ENCODE data around the gene HBG2.

HBG2 gene

GRCh38 chr11:5267033-5267563, 12.5 kb upstream of the HBG2 start:
- no peaks in the 10 kb centered on the region for H3K27me3 ChIP-seq (ENCODE audit: insufficient read depth, low read depth)
- H3K36me3 ChIP-seq (ENCODE audit: insufficient read depth) = no peaks in the 10 kb centered on the region
- no peak overlapping the region for H3K4me3 ChIP-seq (IDR thresholded peaks at IDR 0.05; ENCODE audit: insufficient read depth, low read depth, low read length)
- no peak overlapping the region for H3K9ac ChIP-seq
- no peak overlapping the region for H3K27ac ChIP-seq
- H3K79me2 ChIP-seq (ENCODE audit: insufficient read depth, low read depth) = no peaks in the 10 kb centered on the region
- H4K20me1 ChIP-seq (ENCODE audit: insufficient read depth) = no peaks in the 10 kb centered on the region
- H3K4me2 ChIP-seq = no peak overlapping the region
- no peaks in the 10 kb centered on the region for H3K4me1 ChIP-seq (ENCODE audit: low read depth, poor library complexity, severe bottlenecking)
- TF ChIP-seq, protein P1, sequence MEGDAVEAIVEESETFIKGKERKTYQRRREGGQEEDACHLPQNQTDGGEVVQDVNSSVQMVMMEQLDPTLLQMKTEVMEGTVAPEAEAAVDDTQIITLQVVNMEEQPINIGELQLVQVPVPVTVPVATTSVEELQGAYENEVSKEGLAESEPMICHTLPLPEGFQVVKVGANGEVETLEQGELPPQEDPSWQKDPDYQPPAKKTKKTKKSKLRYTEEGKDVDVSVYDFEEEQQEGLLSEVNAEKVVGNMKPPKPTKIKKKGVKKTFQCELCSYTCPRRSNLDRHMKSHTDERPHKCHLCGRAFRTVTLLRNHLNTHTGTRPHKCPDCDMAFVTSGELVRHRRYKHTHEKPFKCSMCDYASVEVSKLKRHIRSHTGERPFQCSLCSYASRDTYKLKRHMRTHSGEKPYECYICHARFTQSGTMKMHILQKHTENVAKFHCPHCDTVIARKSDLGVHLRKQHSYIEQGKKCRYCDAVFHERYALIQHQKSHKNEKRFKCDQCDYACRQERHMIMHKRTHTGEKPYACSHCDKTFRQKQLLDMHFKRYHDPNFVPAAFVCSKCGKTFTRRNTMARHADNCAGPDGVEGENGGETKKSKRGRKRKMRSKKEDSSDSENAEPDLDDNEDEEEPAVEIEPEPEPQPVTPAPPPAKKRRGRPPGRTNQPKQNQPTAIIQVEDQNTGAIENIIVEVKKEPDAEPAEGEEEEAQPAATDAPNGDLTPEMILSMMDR (conservative IDR thresholded peaks at IDR 0.05; ENCODE audit: low read depth, low read length) = no peak
- no peak overlapping the region for H2AFZ ChIP-seq (ENCODE audit: low read depth)

GRCh38 chr11:5266609-5267008, 12.0 kb upstream of the HBG2 start:
- Histone ChIP-seq H3K4me1 (ENCODE audit: low read depth, poor library complexity, severe bottlenecking) (no peaks in the 10 kb centered on the region), H3K9ac (no peak overlapping the region), H3K27ac (no peak overlapping the region), H3K4me2 (no peak overlapping the region), H3K79me2 (ENCODE audit: insufficient read depth, low read depth) (no peaks in the 10 kb centered on the region), H2AFZ (ENCODE audit: low read depth) (no peak overlapping the region), H3K4me3 (IDR thresholded peaks at IDR 0.05; ENCODE audit: insufficient read depth, low read depth, low read length) (no peak overlapping the region), H3K36me3 (ENCODE audit: insufficient read depth) (no peaks in the 10 kb centered on the region), H4K20me1 (ENCODE audit: insufficient read depth) (no peaks in the 10 kb centered on the region), H3K27me3 (ENCODE audit: insufficient read depth, low read depth) (no peaks in the 10 kb centered on the region)
- TF ChIP-seq, protein P1 (conservative IDR thresholded peaks at IDR 0.05; ENCODE audit: low read depth, low read length) = no peak

- Histone ChIP-seq H3K36me3 (ENCODE audit: insufficient read depth) (no peaks in the 10 kb centered on the region), H3K4me1 (ENCODE audit: low read depth, poor library complexity, severe bottlenecking) (no peaks in the 10 kb centered on the region), H3K27ac (no peak overlapping the region), H3K27me3 (ENCODE audit: insufficient read depth, low read depth) (no peaks in the 10 kb centered on the region), H4K20me1 (ENCODE audit: insufficient read depth) (no peaks in the 10 kb centered on the region), H3K4me2 (no peak overlapping the region), H3K4me3 (IDR thresholded peaks at IDR 0.05; ENCODE audit: insufficient read depth, low read depth, low read length) (no peak overlapping the region), H2AFZ (ENCODE audit: low read depth) (no peak overlapping the region), H3K79me2 (ENCODE audit: insufficient read depth, low read depth) (no peaks in the 10 kb centered on the region), H3K9ac (no peak overlapping the region)
- TF ChIP-seq, protein P1 (conservative IDR thresholded peaks at IDR 0.05; ENCODE audit: low read depth, low read length) = no peak
Measured at GRCh38 chr11:5265832-5266231, 11.3 kb upstream of the HBG2 start.

- H2AFZ ChIP-seq (ENCODE audit: low read depth) = no peak overlapping the region
- no peak overlapping the region for H3K27ac ChIP-seq
- no peak overlapping the region for H3K9ac ChIP-seq
- H3K27me3 ChIP-seq (ENCODE audit: insufficient read depth, low read depth) = no peaks in the 10 kb centered on the region
- no peaks in the 10 kb centered on the region for H3K79me2 ChIP-seq (ENCODE audit: insufficient read depth, low read depth)
- H3K4me1 ChIP-seq (ENCODE audit: low read depth, poor library complexity, severe bottlenecking) = no peaks in the 10 kb centered on the region
- TF ChIP-seq, protein P1 (conservative IDR thresholded peaks at IDR 0.05; ENCODE audit: low read depth, low read length) = no peak
- H3K4me2 ChIP-seq = no peak overlapping the region
- H3K4me3 ChIP-seq (IDR thresholded peaks at IDR 0.05; ENCODE audit: insufficient read depth, low read depth, low read length) = no peak overlapping the region
- H4K20me1 ChIP-seq (ENCODE audit: insufficient read depth) = no peaks in the 10 kb centered on the region
- H3K36me3 ChIP-seq (ENCODE audit: insufficient read depth) = no peaks in the 10 kb centered on the region
Measured at GRCh38 chr11:5258543-5259262, 4.1 kb upstream of the HBG2 start.
